ENCODE measurements around the gene GLMP. TPM values are rescaled to one million over a fixed set of nuclear protein-coding genes. Genes with fewer than 3 reads are reported as not detected.
A peak's percentile ranks its signal among the peaks of the same experiment; 100 is the strongest.

The GLMP gene
- total RNA-seq, 2 donors from 2014 or later: 70.3 to 85.1 TPM

- DNase-seq: no peak
- no peaks in the 10 kb centered on the region for H3K27me3 ChIP-seq (ENCODE audit: control insufficient read depth, insufficient read depth, low read length, poor library complexity, severe bottlenecking)
- peaks cover 6% of the 10 kb centered on the region for H3K4me1 ChIP-seq (ENCODE audit: control insufficient read depth, insufficient read depth, low read length)
- no peaks in the 10 kb centered on the region for H3K9me3 Mint-ChIP-seq
- H3K36me3 Mint-ChIP-seq (ENCODE audit: low read depth): peaks cover 5% of the 10 kb centered on the region
- H3K4me3 ChIP-seq (ENCODE audit: low read length): peak within 1 kb of the TSS; percentile 90
- H3K9me3 ChIP-seq (ENCODE audit: control insufficient read depth, low read length): no peaks in the 10 kb centered on the region
- peak within 1 kb of the TSS; percentile 95 for H3K4me3 Mint-ChIP-seq
- peaks cover 14% of the 10 kb centered on the region for H3K4me1 Mint-ChIP-seq
- peak within 1 kb of the TSS; percentile 82 for H3K9ac ChIP-seq (ENCODE audit: extremely low read depth, low read length, poor library complexity, severe bottlenecking)
- no peak within 1 kb of the TSS for H3K27ac ChIP-seq (ENCODE audit: low read depth, low read length)
- 90 to 93% methylated on average over 5 to 7 of the region's 7 CpGs for WGBS, 2 experiments (ENCODE audit: insufficient coverage in 1 of 2, insufficient read length in 1 of 2)
- H3K27ac Mint-ChIP-seq: peak within 1 kb of the TSS; percentile 89
- no peaks in the 10 kb centered on the region for H3K27me3 Mint-ChIP-seq (ENCODE audit: insufficient read depth)
- TF ChIP-seq CTCF (conservative IDR thresholded peaks at IDR 0.05): no peak
- H3K36me3 ChIP-seq (ENCODE audit: control insufficient read depth, insufficient read depth, low read length): peaks cover 17% of the 10 kb centered on the region
Measured at GRCh38 chr1:156284112-156284511, 11.4 kb downstream of the GLMP start, which contains the start of gene TMEM79. TSS of gene TMEM79 (plus strand) at chr1:156284325. CDS start at chr1:156285227, 902 bp downstream.

- peak overlapping the region; percentile 89 for H3K27ac Mint-ChIP-seq
- H3K9me3 ChIP-seq (ENCODE audit: control insufficient read depth, low read length): no peaks in the 10 kb centered on the region
- TF ChIP-seq CTCF (conservative IDR thresholded peaks at IDR 0.05): no peak
- 100% methylated on average over 1 of the region's 1 CpG; no CpG with 5 or more reads in 1 of the 2 experiments for WGBS, 2 experiments (ENCODE audit: insufficient coverage in 1 of 2, insufficient read length in 1 of 2)
- peak overlapping the region; percentile 82 for H3K9ac ChIP-seq (ENCODE audit: extremely low read depth, low read length, poor library complexity, severe bottlenecking)
- H3K27ac ChIP-seq (ENCODE audit: low read depth, low read length): no peak overlapping the region
- H3K9me3 Mint-ChIP-seq: no peaks in the 10 kb centered on the region
- H3K27me3 ChIP-seq (ENCODE audit: control insufficient read depth, insufficient read depth, low read length, poor library complexity, severe bottlenecking): no peaks in the 10 kb centered on the region
- peaks cover 4% of the 10 kb centered on the region for H3K36me3 Mint-ChIP-seq (ENCODE audit: low read depth)
- DNase-seq: no peak
- no peaks in the 10 kb centered on the region for H3K27me3 Mint-ChIP-seq (ENCODE audit: insufficient read depth)
- H3K4me1 Mint-ChIP-seq: peaks cover 14% of the 10 kb centered on the region
- H3K4me3 ChIP-seq (ENCODE audit: low read length): peak overlapping the region; percentile 90
- peaks cover 20% of the 10 kb centered on the region for H3K36me3 ChIP-seq (ENCODE audit: control insufficient read depth, insufficient read depth, low read length)
- H3K4me1 ChIP-seq (ENCODE audit: control insufficient read depth, insufficient read depth, low read length): peaks cover 6% of the 10 kb centered on the region
- H3K4me3 Mint-ChIP-seq: peak overlapping the region; percentile 95
Measured at GRCh38 chr1:156283521-156283920, 12.0 kb downstream of the GLMP start.

- H3K36me3 Mint-ChIP-seq (ENCODE audit: low read depth): peaks cover 13% of the 10 kb centered on the region
Measured at GRCh38 chr1:156282479-156283222, 12.8 kb downstream of the GLMP start, which contains the start of gene SMG5. TSS of gene SMG5 (minus strand) at chr1:156282825. CDS start at chr1:156282680, 145 bp downstream.

More at GRCh38 chr1:156282479-156283222, 12.8 kb downstream of the GLMP start, which contains the start of gene SMG5:
- peak within 1 kb of the TSS; percentile 88 for H3K27ac ChIP-seq (ENCODE audit: low read depth, low read length)
- no peak for TF ChIP-seq CTCF (conservative IDR thresholded peaks at IDR 0.05)
- peaks cover 6% of the 10 kb centered on the region for H3K4me1 ChIP-seq (ENCODE audit: control insufficient read depth, insufficient read depth, low read length)
- no peaks in the 10 kb centered on the region for H3K27me3 ChIP-seq (ENCODE audit: control insufficient read depth, insufficient read depth, low read length, poor library complexity, severe bottlenecking)
- H3K9ac ChIP-seq (ENCODE audit: extremely low read depth, low read length, poor library complexity, severe bottlenecking): peak within 1 kb of the TSS; percentile 82
- H3K4me3 Mint-ChIP-seq: peak within 1 kb of the TSS; percentile 95
- peak within 1 kb of the TSS; percentile 89 for H3K27ac Mint-ChIP-seq
- no peaks in the 10 kb centered on the region for H3K9me3 Mint-ChIP-seq
- peaks cover 29% of the 10 kb centered on the region for H3K36me3 ChIP-seq (ENCODE audit: control insufficient read depth, insufficient read depth, low read length)
- H3K4me1 Mint-ChIP-seq: peaks cover 14% of the 10 kb centered on the region
- no peaks in the 10 kb centered on the region for H3K9me3 ChIP-seq (ENCODE audit: control insufficient read depth, low read length)
- peak within 1 kb of the TSS; percentile 90 for H3K4me3 ChIP-seq (ENCODE audit: low read length)
- no peaks in the 10 kb centered on the region for H3K27me3 Mint-ChIP-seq (ENCODE audit: insufficient read depth)
- DNase-seq: peak; percentile 98
- WGBS, 2 experiments (ENCODE audit: insufficient coverage in 1 of 2, insufficient read length in 1 of 2): 0% methylated on average over 13 to 50 of the region's 50 CpGs
